ENCODE results near the gene CRADD. TPM values are rescaled to one million over a fixed set of nuclear protein-coding genes. Genes with fewer than 3 reads are reported as not detected.

The CRADD gene
- polyA plus RNA-seq, 1 of the 3 experiments (the other 2 are of a cell fraction): 13.6 TPM

DNA sequence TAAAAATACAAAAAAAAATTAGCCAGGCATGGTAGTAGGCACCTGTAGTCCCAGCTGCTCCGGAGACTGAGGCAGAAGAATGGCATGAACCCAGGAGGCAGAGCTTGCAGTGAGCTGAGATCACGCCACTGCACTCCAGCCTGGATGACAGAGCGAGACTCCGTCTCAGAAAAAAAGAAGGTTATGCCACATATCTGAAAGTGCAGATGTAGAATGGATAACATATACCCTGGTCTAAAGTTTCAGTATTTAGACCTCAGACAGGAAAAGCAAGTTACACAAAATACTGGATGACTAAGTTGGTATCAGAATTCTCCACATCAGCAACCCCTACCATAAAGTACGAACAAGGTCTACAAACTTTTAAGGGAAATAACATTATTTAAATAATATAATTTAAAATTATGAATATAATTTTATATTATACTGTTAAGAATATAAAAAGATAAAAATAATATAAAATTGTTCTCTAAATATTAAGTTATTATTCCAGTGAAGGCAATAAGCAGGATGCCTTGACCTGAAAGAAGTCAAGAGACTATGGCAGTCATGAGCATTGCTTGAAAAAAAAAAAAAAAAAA lies 169.9 kb downstream of the CRADD start:
- Histone ChIP-seq H2AFZ (ENCODE audit: low read depth) (no peak overlapping the region), H3K4me1 (ENCODE audit: control insufficient read depth in 1 of 2, insufficient read depth in 2 of 2, low read depth in 1 of 2, low read length in 1 of 2) (peaks cover 0 to 4% of the 10 kb centered on the region in 2 experiments; a peak in 2 of 4 replicates), H3K9ac (no peak overlapping the region), H3K27me3 (ENCODE audit: insufficient read depth) (no peaks in the 10 kb centered on the region), H3K4me3 (ENCODE audit: low read depth in 2 of 2, low read length in 1 of 2) (no peak overlapping the region), H3K36me3 (replicated peaks in 1 of 2; ENCODE audit: control insufficient read depth in 1 of 2, insufficient read depth in 2 of 2, low read length in 1 of 2) (no peaks in the 10 kb centered on the region), H3K79me2 (ENCODE audit: insufficient read depth) (no peaks in the 10 kb centered on the region), H3K9me2 (no peaks in the 10 kb centered on the region), H4K20me1 (ENCODE audit: insufficient read depth) (no peaks in the 10 kb centered on the region), H3K4me2 (no peak overlapping the region), H3F3A (replicated peaks; ENCODE audit: insufficient read depth) (peaks cover 3% of the 10 kb centered on the region), H3K9me3 (no peaks in the 10 kb centered on the region), H3K27ac (ENCODE audit: low read depth in 2 of 2, low read length in 1 of 2) (no peak overlapping the region)
- CTCF ChIA-PET: no interaction called here
- 79% methylated on average over 5 of the region's 5 CpGs for WGBS (ENCODE audit: low lambda C conversion rate)
- TF ChIP-seq MEF2A (IDR thresholded peaks at IDR 0.05; ENCODE audit: borderline replicate concordance, low read depth) (no peak), JUND (IDR thresholded peaks at IDR 0.05) (no peak)
- POLR2A ChIA-PET: interaction anchor here (0.6 kb wide), 1 partner anchor 308 kb away, joined by 3 read pairs; no protein-coding TSS in a partner anchor
- no peak for DNase-seq

DNA sequence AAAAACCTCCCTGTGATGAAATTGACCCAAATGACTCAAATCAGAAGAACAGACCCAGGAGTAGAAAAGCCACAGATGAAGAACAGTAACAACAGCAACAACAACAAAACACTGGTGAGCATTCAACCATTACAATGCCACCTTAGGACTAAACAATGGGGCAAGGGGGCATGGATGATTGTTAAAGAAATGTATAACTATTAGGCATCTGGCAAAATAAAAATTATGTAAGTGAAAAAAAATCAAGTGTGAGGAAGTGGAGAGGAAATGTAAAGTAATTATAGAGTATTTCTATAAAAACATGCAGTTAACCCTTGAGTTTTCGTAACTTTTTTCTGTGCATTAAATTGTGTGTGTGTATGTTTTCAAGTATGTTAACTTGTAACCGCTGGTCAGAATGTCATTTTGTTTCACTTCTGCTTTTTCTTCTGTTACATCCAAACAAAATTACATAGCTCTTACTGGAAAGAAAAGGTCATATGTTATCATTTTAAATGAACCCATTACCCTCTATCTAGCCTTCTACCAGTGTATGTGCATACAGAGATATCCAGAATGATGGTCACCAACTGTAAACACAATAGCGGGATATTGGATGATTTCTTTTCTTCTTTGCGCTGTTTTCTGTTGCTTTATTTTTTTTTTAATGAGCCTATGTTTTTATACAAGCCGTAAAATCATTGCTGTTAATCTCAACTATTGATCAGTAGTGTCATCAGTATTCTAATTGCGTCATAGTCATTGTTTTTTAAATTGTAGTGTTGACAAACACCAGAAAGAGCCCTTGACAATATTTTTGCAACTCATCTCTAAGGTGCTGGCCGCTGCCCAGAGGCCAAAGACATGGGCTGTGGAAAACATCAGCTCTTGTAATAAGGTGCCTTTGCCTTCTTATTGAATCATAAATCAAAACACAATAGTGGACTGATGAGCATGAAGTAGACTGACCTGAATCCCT lies 170.6 kb downstream of the CRADD start:
- Histone ChIP-seq H4K20me1 (ENCODE audit: insufficient read depth) (no peaks in the 10 kb centered on the region), H3K4me3 (ENCODE audit: low read depth in 2 of 2, low read length in 1 of 2) (no peak overlapping the region), H3K4me2 (no peak overlapping the region), H3K9me3 (no peaks in the 10 kb centered on the region), H3K27me3 (ENCODE audit: insufficient read depth) (no peaks in the 10 kb centered on the region), H3K4me1 (ENCODE audit: control insufficient read depth in 1 of 2, insufficient read depth in 2 of 2, low read depth in 1 of 2, low read length in 1 of 2) (peaks cover 0 to 5% of the 10 kb centered on the region in 2 experiments; a peak in 2 of 4 replicates), H3K27ac (ENCODE audit: low read depth in 2 of 2, low read length in 1 of 2) (no peak overlapping the region), H3F3A (replicated peaks; ENCODE audit: insufficient read depth) (peaks cover 3% of the 10 kb centered on the region), H3K36me3 (replicated peaks in 1 of 2; ENCODE audit: control insufficient read depth in 1 of 2, insufficient read depth in 2 of 2, low read length in 1 of 2) (no peaks in the 10 kb centered on the region), H2AFZ (ENCODE audit: low read depth) (no peak overlapping the region), H3K9ac (no peak overlapping the region), H3K79me2 (ENCODE audit: insufficient read depth) (no peaks in the 10 kb centered on the region), H3K9me2 (no peaks in the 10 kb centered on the region)
- 96% methylated on average over 7 of the region's 7 CpGs for WGBS (ENCODE audit: low lambda C conversion rate)
- no peak for TF ChIP-seq TEAD4 (IDR thresholded peaks at IDR 0.05; ENCODE audit: borderline replicate concordance, insufficient read depth)
- TF ChIP-seq, protein P1, sequence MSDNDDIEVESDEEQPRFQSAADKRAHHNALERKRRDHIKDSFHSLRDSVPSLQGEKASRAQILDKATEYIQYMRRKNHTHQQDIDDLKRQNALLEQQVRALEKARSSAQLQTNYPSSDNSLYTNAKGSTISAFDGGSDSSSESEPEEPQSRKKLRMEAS (IDR thresholded peaks at IDR 0.05; ENCODE audit: low read depth): no peak
- ChIA-PET POLR2A (no interaction called here), CTCF (no interaction called here)
- DNase-seq: no peak

DNA sequence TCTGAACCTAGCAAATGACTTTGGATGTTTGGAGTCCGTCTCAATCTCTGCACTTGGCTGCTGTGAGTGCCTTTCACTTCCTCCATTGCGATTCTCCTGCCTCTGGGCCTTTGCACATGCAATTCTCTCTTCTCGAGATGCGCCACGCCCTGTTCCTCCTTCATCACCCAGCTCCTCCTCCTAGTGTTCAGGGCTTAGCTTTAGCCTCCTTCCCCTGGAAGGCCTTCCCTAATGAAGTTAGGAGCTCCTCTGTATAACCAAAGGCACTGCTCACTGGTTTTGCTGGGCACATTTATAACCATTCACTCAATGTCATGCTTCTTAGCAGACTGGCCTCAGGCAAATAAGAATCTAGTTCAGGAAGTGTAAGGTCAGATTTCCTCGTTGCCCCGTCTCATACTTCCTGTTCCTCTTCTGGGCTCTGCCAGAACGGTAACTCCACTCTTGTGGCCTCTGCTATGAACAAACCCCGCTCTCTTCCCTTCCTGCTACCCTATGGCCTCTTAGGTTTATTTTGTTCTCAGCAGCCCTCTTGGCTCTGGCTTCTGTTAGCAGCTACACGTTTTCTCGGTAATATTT lies 171.4 kb downstream of the CRADD start:
- no peaks in the 10 kb centered on the region for H3K9me2 ChIP-seq
- no peaks in the 10 kb centered on the region for H3K9me3 ChIP-seq
- H3K36me3 ChIP-seq (replicated peaks in 1 of 2; ENCODE audit: control insufficient read depth in 1 of 2, insufficient read depth in 2 of 2, low read length in 1 of 2): no peaks in the 10 kb centered on the region
- CTCF ChIA-PET: no interaction called here
- H2AFZ ChIP-seq (ENCODE audit: low read depth): no peak overlapping the region
- POLR2A ChIA-PET: no interaction called here
- no peak overlapping the region for H3K9ac ChIP-seq
- WGBS (ENCODE audit: low lambda C conversion rate): 92% methylated on average over 11 of the region's 11 CpGs
- H3K79me2 ChIP-seq (ENCODE audit: insufficient read depth): no peaks in the 10 kb centered on the region
- TF ChIP-seq GATA2 (CRISPR knock-in tag; IDR thresholded peaks at IDR 0.05) (no peak), RXRA (IDR thresholded peaks at IDR 0.05; ENCODE audit: borderline replicate concordance, low read depth) (no peak), MXI1 (IDR thresholded peaks at IDR 0.05; ENCODE audit: low read depth, low read length) (no peak), YY1 (IDR thresholded peaks at IDR 0.05; ENCODE audit: low read depth) (no peak), TEAD4 (IDR thresholded peaks at IDR 0.05; ENCODE audit: borderline replicate concordance, insufficient read depth) (no peak), JUND (IDR thresholded peaks at IDR 0.05) (no peak), ELF1 (IDR thresholded peaks at IDR 0.05) (no peak), TCF12 (IDR thresholded peaks at IDR 0.05) (no peak)
- TF ChIP-seq, protein P2, sequence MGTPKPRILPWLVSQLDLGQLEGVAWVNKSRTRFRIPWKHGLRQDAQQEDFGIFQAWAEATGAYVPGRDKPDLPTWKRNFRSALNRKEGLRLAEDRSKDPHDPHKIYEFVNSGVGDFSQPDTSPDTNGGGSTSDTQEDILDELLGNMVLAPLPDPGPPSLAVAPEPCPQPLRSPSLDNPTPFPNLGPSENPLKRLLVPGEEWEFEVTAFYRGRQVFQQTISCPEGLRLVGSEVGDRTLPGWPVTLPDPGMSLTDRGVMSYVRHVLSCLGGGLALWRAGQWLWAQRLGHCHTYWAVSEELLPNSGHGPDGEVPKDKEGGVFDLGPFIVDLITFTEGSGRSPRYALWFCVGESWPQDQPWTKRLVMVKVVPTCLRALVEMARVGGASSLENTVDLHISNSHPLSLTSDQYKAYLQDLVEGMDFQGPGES (IDR thresholded peaks at IDR 0.05; ENCODE audit: low read depth, low read length): no peak
- TF ChIP-seq, protein P3, sequence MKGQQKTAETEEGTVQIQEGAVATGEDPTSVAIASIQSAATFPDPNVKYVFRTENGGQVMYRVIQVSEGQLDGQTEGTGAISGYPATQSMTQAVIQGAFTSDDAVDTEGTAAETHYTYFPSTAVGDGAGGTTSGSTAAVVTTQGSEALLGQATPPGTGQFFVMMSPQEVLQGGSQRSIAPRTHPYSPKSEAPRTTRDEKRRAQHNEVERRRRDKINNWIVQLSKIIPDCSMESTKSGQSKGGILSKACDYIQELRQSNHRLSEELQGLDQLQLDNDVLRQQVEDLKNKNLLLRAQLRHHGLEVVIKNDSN (IDR thresholded peaks at IDR 0.05; ENCODE audit: borderline replicate concordance, low read depth): no peak
- TF ChIP-seq, protein P4, sequence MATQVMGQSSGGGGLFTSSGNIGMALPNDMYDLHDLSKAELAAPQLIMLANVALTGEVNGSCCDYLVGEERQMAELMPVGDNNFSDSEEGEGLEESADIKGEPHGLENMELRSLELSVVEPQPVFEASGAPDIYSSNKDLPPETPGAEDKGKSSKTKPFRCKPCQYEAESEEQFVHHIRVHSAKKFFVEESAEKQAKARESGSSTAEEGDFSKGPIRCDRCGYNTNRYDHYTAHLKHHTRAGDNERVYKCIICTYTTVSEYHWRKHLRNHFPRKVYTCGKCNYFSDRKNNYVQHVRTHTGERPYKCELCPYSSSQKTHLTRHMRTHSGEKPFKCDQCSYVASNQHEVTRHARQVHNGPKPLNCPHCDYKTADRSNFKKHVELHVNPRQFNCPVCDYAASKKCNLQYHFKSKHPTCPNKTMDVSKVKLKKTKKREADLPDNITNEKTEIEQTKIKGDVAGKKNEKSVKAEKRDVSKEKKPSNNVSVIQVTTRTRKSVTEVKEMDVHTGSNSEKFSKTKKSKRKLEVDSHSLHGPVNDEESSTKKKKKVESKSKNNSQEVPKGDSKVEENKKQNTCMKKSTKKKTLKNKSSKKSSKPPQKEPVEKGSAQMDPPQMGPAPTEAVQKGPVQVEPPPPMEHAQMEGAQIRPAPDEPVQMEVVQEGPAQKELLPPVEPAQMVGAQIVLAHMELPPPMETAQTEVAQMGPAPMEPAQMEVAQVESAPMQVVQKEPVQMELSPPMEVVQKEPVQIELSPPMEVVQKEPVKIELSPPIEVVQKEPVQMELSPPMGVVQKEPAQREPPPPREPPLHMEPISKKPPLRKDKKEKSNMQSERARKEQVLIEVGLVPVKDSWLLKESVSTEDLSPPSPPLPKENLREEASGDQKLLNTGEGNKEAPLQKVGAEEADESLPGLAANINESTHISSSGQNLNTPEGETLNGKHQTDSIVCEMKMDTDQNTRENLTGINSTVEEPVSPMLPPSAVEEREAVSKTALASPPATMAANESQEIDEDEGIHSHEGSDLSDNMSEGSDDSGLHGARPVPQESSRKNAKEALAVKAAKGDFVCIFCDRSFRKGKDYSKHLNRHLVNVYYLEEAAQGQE (IDR thresholded peaks at IDR 0.05; ENCODE audit: low read depth, low read length): no peak
- H4K20me1 ChIP-seq (ENCODE audit: insufficient read depth): no peaks in the 10 kb centered on the region
- no peak overlapping the region for H3K4me2 ChIP-seq
- no peaks in the 10 kb centered on the region for H3K27me3 ChIP-seq (ENCODE audit: insufficient read depth)
- H3K4me1 ChIP-seq (ENCODE audit: control insufficient read depth in 1 of 2, insufficient read depth in 2 of 2, low read depth in 1 of 2, low read length in 1 of 2): peaks cover 0 to 5% of the 10 kb centered on the region in 2 experiments; a peak in 2 of 4 replicates
- H3K27ac ChIP-seq (ENCODE audit: low read depth in 2 of 2, low read length in 1 of 2): no peak overlapping the region
- no peak overlapping the region for H3K4me3 ChIP-seq (ENCODE audit: low read depth in 2 of 2, low read length in 1 of 2)
- DNase-seq: no peak
- peaks cover 3% of the 10 kb centered on the region for H3F3A ChIP-seq (replicated peaks; ENCODE audit: insufficient read depth)
